ENCODE data around the gene SDHAF2.

The SDHAF2 gene

DNA sequence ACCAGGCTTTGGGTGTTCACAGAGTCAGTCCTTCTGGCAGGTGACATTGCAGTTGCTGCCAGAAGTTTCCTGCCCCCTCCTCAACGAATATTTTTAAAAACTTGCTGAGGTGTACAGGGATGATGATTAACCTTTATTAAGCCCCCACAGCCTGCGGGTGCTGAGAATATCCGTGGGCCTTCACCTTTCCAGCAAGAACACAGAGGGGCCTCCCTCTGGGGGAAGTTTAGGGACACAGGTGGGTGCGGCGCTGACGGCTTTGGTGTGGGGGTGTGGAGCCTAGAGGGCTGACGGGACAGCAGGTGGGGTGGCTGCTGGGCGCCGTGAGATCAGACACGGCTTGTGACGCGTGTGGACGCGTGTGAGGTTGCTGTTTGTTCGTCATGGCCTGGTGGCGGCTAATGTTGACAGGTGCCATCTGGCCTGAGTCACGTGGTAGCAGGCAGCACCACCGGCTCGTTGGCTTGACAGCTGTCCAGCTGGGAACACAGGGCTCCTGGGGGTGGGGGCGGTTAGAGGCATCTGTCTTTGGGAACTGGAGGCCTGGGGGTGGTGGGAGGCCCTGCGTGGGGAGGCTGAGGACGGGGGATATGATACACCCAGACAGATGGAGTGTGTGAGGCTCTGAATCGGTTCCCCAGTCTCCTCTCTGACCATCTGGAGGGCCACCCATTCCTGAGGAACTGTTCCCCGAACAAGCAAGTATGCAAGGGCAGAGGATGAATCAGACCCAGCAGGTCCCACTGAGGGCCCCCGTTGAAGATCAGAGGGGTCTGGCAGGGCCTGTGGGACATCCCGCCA lies 66.1 kb downstream of the SDHAF2 start:
- Histone ChIP-seq H3K36me3 (no peaks in the 10 kb centered on the region), H3K4me1 (no peaks in the 10 kb centered on the region; the same call in 1 of the 2 replicates), H3K4me3 (ENCODE audit: low read depth, low read length) (no peak overlapping the region), H3K9me3 (no peaks in the 10 kb centered on the region), H3K27me3 (no peaks in the 10 kb centered on the region)
- TF ChIP-seq, protein P1, sequence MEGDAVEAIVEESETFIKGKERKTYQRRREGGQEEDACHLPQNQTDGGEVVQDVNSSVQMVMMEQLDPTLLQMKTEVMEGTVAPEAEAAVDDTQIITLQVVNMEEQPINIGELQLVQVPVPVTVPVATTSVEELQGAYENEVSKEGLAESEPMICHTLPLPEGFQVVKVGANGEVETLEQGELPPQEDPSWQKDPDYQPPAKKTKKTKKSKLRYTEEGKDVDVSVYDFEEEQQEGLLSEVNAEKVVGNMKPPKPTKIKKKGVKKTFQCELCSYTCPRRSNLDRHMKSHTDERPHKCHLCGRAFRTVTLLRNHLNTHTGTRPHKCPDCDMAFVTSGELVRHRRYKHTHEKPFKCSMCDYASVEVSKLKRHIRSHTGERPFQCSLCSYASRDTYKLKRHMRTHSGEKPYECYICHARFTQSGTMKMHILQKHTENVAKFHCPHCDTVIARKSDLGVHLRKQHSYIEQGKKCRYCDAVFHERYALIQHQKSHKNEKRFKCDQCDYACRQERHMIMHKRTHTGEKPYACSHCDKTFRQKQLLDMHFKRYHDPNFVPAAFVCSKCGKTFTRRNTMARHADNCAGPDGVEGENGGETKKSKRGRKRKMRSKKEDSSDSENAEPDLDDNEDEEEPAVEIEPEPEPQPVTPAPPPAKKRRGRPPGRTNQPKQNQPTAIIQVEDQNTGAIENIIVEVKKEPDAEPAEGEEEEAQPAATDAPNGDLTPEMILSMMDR (IDR thresholded peaks at IDR 0.05; ENCODE audit: low read depth, low read length) = no peak
- DNase-seq = peak; percentile 65

All from BE2C (cell line).